HTERT RPE-1 (cell line): ENCODE results near the gene TSC22D4.

Experiments used
- in situ Hi-C: fragments of 300-500 bp; cut with MboI; formaldehyde crosslinking; loops from 4 replicates; pipeline ENCODE4 v1.14.3; 2020; ENCODE audit warnings: low sequenced_read_pairs

TSC22D4 gene

DNA sequence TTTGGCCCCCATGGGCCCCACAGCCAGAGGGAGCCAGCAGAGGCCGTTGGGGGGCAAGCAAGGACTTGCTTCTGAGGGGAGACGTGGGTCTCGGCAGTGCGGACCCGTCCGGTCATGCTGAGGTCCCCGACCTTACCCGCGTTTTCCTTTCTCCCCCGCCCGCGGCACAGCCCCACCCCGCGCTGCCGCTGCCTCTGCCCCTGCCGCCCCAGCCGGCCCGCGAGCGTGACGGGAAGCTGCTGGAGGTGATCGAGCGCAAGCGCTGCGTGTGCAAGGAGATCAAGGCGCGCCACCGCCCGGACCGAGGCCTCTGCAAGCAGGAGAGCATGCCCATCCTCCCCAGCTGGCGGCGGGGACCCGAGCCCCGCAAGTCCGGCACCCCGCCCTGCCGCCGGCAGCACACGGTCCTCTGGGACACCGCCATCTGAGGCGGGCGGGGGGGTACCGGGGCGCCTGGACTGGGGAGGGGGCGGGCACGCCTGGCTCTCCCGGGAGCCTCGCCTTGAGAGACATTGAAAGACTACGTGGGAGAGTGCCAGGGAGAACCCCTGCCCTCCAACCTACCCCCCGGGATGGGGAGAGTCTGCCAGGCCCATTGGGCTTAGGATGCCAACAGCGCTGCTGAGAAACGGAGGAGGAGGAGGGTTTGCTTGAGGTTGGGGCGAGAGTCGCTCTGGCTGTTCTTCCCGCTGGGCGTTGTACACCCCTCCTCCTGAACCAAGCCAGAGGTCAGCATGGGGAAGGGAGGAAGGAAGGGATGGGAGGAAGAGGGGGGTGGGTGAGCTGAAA lies 14.7 kb upstream of the TSC22D4 start:
- in situ Hi-C loops = no loop called here

DNA sequence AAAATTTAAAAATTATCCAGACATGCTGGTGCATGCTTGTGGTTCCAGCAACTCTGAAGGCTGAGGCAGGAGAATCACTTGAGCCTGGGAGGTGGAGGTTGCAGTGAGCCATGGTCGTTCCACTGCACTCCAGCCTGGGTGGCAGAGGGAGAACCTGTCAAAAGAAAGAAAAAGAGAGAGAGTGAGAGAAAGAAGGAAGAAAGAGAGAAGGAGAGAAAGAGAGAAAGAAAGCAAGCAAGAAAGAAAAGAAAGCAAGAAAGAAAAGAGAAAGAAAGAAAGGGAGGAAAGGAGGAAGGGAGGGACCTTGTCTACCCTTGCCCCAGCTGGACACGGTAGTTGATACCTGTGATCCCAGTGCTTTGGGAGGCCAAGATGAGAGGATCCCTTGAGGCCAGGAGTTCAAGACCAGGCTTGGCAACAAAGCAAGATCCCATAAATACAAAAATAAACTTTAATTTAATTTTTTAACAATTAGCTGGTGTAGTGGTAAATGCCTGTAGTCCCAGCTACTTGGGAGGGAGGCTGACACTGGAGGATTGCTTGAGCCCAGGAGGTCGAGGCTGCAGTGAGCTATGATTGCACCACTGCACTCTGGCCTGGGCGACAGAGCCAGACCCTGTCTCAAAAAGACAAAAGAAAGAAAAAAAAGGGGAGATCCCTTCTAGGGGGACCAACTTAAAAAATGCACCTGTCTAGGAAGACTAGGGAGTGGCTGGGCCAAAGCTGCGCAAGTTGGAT lies 13.9 kb upstream of the TSC22D4 start:
- in situ Hi-C loops = no loop called here

DNA sequence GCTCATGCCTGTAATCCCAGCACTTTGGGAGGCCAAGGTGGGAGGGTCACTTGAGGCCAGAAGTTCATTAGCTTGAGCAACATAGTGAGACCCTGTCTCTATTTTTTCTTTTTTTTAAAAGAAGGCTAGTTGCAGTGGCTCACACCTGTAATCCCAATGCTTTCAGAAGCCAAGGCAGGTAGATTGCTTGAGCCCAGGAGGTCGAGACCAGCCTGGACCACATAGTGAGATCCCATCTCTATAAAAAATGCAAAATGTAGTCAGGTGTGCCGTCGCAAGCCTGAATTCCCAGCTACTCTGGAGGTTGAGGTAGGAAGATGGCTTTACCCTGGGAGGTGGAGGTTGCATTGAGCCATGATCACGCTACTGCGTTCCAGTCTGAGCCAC lies 12.2 kb upstream of the TSC22D4 start:
- in situ Hi-C loops = no loop called here

DNA sequence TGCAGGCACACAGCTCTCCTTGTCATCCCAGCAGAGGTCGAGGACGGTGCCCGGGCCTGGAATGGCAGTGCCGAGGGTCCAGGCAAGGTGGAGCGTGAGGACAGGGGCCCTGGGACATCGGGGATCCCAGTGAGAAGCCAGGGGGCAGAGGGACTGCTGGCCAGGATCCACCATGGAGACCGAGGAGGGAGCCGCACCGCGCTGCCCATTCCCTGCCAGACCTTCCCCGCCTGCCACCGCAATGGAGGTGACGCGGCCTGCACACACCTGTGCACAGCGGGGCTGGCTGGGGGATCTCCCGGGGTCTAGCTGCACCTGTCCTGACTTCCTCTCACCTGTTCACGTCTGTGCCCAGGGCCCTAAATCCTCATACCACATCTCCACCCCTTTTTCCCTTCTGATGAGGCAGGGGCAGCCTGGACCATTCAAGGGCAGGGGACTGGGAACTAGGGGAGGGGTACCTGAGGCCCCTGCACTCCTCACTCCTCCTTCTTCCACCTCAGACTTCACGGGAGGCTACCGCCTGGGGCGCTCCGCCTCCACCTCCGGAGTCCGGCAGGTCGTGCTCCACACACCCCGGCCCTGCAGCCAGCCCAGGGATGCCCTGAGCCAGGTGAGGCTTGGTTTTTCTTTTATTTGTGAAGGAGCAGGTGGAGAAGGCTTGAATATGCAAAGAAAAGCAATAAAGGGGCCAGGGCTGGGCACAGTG lies 11.6 kb upstream of the TSC22D4 start:
- in situ Hi-C loops = no loop called here

GRCh38 chr7:100489824-100490223 lies 10.8 kb upstream of the TSC22D4 start:
- in situ Hi-C loops = no loop called here

DNA sequence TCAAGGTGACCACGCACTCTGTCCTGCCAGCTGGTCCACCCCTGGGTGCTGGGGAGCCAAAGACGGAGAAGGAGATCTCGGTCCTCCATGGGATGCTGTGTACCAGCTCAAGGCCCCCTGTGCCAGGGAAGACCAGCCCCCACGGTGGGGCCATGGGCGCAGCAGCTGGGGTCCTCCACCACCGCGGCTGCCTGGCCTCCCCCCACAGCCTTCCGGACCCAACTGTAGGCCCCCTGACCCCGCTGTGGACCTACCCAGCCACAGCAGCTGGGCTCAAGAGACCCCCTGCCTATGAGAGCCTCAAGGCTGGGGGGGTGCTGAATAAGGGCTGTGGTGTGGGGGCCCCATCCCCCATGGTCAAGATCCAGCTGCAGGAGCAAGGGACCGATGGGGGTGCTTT lies 10.1 kb upstream of the TSC22D4 start:
- in situ Hi-C loops = no loop called here

GRCh38 chr7:100488333-100489095 lies 9.5 kb upstream of the TSC22D4 start:
- in situ Hi-C loops = no loop called here

GRCh38 chr7:100486753-100487446 lies 7.9 kb upstream of the TSC22D4 start:
- in situ Hi-C loops = no loop called here

DNA sequence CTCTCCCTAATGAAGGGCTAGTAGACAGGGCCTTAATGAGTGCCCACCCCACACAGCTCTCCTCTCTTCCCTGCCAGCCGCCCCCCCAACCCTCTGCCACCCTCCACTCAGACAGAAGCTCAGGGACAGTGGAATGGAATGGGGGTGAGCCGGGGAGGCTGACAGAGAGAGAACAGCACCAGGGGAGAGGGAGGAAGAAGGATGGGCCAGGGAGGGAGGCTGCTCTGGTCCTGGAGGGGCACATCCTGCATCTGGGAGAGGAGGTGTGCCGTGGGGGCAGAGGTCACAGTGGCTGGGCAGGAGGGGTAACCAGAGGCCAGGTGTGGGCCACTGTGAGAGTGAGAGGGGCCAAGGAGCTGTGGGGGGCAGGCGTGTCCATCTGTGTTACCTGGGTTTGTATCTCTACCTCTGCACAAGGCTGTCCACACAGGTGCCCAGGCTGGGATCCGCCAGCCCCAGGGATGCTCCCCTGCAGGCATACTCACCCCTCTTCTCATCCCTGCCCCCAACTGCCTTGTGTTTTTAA lies 7.2 kb upstream of the TSC22D4 start:
- in situ Hi-C loops = no loop called here

DNA sequence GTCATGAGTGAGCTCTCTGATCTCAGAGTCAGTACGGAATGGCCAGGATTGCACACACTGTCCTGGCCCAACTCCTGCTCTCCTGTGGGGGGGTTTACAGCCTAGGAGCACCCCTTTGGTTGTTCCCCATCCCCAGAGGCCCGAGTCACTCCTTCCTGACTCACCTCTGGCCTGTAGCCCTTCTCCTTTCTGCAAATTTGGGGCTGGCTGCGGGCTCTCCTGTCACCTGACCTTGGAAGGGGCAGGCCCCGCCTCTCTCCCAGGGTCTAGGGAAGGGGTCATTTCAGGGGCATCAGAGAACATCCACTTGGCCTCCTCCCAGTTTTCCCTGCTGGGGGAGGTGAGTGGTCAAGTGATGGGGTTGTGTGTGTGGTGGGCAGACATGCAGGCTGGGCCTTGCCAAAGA lies 6.5 kb upstream of the TSC22D4 start:
- in situ Hi-C loops = no loop called here

- in situ Hi-C loops = no loop called here
Observed at GRCh38 chr7:100484673-100485045, 5.6 kb upstream of the TSC22D4 start.

DNA sequence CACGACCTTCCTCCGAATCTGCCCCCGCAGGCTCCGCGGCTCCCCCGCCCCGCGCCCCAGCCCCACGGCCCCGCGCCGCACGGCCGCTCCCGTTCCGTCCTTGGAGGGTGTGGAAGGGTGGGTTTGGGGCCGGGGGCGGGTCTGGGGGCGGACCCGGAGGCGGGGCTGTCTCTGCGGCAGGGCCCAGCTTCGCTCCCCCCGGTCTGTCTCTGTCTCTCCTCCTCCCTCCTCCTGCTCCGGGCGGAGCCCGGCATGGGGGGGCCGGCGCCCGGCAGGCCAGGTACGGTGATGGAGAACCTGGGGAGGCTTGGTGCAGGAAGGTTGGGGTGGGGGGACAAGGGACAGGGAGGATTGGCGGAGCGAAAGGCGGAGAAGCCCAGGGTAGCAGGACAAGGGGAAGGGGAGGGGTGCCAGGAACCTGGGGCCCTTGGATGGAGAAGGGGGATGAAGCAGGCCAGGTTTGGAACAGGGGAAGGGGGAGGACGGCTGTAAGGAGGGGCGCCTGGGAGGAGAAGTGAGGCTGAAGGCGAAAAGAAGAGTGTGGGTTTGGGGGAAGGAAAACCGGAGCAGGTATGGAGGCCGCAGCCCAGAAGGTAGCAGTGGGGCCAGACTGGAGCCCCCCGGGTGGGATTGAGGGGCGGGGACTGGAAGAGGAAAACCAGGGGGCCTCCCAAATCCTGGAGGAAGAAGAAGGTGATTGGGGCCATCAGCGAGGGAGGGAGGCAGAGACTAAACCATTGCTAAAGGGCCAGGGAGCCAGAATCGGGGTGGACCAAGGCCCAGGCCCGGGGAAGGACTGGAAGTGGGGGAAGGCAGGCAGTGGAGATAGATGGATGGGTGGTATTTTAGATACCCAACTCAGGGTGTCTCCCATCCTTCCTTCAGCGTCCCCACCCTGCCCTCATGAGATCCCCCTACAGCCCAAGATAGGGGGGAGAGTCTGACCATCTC lies 5.0 kb upstream of the TSC22D4 start, which contains the start of gene NYAP1:
Gene NYAP1, plus strand, starts transcription at position 206 of the 951 bp plus-strand sequence. CDS start 1,385 bp downstream, outside the sequence.
- in situ Hi-C loops = no loop called here

DNA sequence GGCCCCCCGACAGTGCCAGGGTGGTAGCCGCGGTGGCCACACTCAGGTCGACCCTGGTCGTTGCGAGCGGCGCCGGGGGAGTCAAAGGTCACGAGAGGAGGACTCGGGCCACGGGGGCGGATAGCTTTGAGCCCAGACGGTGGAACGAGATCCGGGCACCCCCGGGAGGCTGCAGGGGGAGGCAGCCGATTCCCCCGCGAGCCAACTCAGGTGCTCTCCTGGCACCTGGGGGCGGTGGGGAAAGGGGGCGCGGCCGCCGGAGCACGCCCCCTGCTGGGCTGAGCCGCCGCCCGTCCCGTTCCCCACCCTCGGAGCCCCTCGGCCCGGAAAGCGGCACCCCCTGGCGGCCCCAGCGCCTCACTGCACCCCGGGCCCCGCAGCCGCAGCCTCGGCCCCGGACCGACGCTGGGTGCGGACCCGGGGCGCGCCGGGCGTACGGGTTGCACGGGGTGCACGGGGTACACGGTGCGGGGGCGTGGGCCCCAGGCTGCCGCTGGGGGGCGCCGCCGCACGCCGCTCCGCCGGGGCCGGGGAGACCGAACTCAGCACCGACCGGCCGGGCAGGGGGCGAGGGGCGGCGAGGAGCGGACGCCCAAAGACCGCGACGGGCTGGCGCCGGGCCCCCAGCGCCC lies 4.2 kb upstream of the TSC22D4 start:
- in situ Hi-C loops = no loop called here

DNA sequence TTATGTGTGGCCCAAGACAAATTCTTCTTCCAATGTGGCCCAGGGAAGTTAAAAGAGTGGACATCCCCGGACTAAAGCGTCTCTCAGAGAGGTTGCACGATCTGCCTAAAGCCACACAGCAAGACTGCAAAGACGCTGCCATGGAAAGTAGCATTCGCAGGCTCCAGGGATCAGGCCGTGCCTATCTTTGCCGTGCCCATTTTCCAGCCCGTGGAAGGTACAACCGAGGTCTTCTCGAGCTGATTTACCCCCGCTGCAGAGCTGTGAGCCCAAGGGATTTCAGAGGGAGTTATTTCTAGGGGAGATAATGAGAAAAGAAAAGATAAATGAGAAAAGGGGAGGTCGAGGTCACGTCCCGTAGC lies 3.7 kb upstream of the TSC22D4 start:
- in situ Hi-C loops = no loop called here

DNA sequence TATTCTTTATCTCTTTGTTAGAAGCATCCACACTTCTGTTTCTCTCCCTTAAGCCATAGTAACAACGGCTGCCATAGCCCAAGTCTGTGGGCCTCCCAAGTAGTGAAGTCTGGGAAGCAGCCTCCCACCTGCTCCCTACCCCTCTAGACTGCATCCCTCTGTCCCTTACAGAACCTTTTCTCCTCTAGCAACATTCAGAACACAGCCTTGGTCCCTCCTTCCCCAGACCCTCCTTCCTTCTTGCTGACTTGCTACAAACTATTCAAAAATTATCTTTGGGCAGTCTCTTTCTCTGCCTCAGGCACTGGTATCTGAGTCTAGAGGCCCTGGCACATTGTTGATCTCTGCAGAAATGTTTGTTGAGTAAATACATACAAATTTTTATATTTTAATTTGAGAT lies 2.5 kb upstream of the TSC22D4 start:
- in situ Hi-C loops = no loop called here

DNA sequence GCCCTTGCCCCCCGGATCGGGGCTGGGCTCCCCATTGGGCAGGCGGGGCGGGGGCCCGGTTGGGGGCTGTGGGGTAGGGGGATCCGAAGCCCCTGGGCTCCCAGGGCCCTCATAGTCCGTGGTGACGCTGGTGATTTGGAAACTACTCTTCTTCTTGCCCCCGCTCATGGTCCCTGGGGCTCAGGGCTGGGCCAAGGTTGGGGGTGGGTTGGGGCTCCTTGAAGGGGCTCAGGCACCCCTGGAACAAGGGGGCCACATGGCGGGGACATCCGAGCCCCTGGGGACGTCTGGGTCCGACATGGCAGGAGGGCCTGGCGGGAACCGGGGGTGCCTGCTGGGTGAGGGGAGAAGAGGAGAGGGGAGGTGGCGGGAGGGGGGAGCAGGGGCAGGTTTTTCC lies 1.1 kb downstream of the TSC22D4 start:
- in situ Hi-C loops = no loop called here

DNA sequence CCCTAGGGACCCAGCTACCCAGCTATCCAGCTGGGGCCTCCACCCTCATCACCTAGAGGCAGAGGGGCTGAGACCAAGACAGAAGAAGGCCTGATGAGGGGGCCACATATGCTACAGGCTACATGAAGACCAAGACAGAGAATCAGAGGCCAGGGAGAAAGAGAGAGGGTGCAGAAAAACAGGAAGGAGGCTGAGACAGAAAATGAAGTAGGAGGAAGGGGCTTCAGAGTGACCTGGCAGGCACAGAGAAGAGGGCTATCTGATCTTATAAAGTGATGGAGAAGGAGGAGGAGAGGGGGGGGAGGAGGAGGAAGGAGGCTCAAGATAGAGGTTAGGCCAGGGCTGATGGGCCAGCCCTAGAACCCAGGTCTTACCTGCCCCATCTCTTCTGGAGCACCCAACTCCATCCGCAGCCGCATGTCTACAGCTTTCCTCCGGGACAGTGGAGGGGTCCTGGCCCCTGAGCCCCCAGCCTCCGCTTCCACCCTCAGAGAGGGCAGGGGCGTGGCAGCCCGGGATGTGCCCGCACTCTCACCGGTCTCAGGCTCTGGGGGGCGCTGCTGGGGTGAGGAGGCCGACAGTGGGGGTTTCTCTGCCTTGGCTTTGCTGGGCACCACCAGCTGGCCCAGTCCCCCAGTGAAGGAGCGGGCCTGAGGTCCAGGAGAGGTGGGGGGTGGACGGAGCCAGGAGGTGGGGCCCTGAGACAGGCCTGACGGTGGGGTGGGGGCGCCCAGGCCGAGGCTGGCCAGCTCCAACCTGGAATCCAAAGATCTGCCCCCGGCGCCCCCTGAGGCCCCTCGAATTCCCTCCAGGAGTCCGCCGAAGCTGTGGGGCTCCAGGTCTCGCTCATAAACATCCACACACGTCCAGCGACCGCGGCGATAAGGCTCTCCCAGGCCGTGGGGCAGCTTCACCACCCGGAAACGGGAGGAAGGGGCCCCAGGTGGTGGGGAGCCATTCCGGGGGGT lies 1.8 kb downstream of the TSC22D4 start:
- in situ Hi-C loops = no loop called here
